MCF 10A (cell line): ENCODE results near the gene CCDC40. TPM values are rescaled to one million over a fixed set of nuclear protein-coding genes. Genes with fewer than 3 reads are reported as not detected.

Experiments
- BruUV-seq: library from RNA; stranded (reverse); fragments of 400-500 nt; replicated peaks from 2 replicates; lab custom pipeline; 2021; lab: Mats Ljungman, UMichigan
- CTCF ChIA-PET: fragments of 300-600 bp; sonication (Branson Sonifier 250); formaldehyde crosslinking; extraction: SDS; loops from one replicate; lab custom pipeline; 2021; ENCODE audit warnings: antibody characterized with exemption, inconsistent platforms; lab: Yijun Ruan, JAX
- POLR2A ChIA-PET: fragments of 300-600, 350-650 bp; sonication (Branson Sonifier 250); formaldehyde crosslinking; extraction: SDS; loops from one replicate; lab custom pipeline; 2020; ENCODE audit warnings: antibody characterized with exemption, inconsistent platforms; lab: Yijun Ruan, JAX
- DNase-seq: peaks from one replicate; pipeline ENCODE4 v3.0.0-alpha.2; 2018; ENCODE audit not compliant: unreplicated experiment
- H3K27ac Mint-ChIP-seq: one replicate; pipeline ENCODE4 v1.8.0; 2022; ENCODE audit warnings: mild to moderate bottlenecking, low read depth, mixed read lengths; ENCODE audit not compliant: unreplicated experiment
- H3K27me3 Mint-ChIP-seq: one replicate; pipeline ENCODE4 v1.8.0; 2022; ENCODE audit warnings: mixed read lengths; ENCODE audit not compliant: insufficient read depth, unreplicated experiment
- H3K36me3 Mint-ChIP-seq: one replicate; pipeline ENCODE4 v1.8.0; 2022; ENCODE audit warnings: mild to moderate bottlenecking, moderate library complexity, mixed read lengths; ENCODE audit not compliant: insufficient read depth, unreplicated experiment
- H3K4me1 Mint-ChIP-seq: one replicate; pipeline ENCODE4 v1.8.0; 2022; ENCODE audit warnings: mixed read lengths; ENCODE audit not compliant: insufficient read depth, unreplicated experiment
- H3K4me3 Mint-ChIP-seq: one replicate; pipeline ENCODE4 v1.8.0; 2022; ENCODE audit warnings: mild to moderate bottlenecking, moderate library complexity, mixed read lengths; ENCODE audit not compliant: unreplicated experiment
- H3K9me3 Mint-ChIP-seq: one replicate; pipeline ENCODE4 v1.8.0; 2022; ENCODE audit warnings: mixed read lengths; ENCODE audit not compliant: unreplicated experiment
- CTCF ChIP-seq: fragments of 200-600 bp; IDR thresholded peaks from one replicate; pipeline ENCODE4 v1.8.0; 2022; ENCODE audit warnings: antibody characterized with exemption, mild to moderate bottlenecking; ENCODE audit not compliant: unreplicated experiment
- intact Hi-C: fragments of 100-400 bp; cut with micrococcal nuclease; formaldehyde crosslinking; loops from 2 replicates; pipeline ENCODE4 v1.14.1; 2022
- total RNA-seq: library from RNA; stranded (reverse); gene quantifications from 2 replicates; pipeline ENCODE4 v1.2.3, GENCODE V29; 2022

Gene CCDC40
- total RNA-seq, 1 experiment from 2014 or later: 4.1 TPM

- Mint-ChIP-seq H3K27me3 (peaks cover 13% of the 10 kb centered on the region), H3K4me3 (no peak overlapping the region), H3K9me3 (peaks cover 8% of the 10 kb centered on the region), H3K27ac (no peak overlapping the region), H3K36me3 (peaks cover 6% of the 10 kb centered on the region), H3K4me1 (peaks cover under 1% of the 10 kb centered on the region)
- ChIA-PET POLR2A (no interaction called here), CTCF (interaction anchor here (0.6 kb wide), 1 partner anchor 887 kb away, joined by 3 read pairs; no protein-coding TSS in a partner anchor)
- intact Hi-C loops: no loop called here
- no peak for DNase-seq
- no peak for TF ChIP-seq CTCF
- no TSS peak for BruUV-seq
These were observed 82.9 kb downstream of the CCDC40 start for GRCh38 chr17:80119271-80119791.

GRCh38 chr17:80119839-80120238 is 83.4 kb downstream of the CCDC40 start:
- Mint-ChIP-seq H3K4me1 (peaks cover 4% of the 10 kb centered on the region), H3K9me3 (peaks cover 7% of the 10 kb centered on the region), H3K4me3 (no peak overlapping the region), H3K27me3 (peaks cover 9% of the 10 kb centered on the region), H3K36me3 (peaks cover 6% of the 10 kb centered on the region), H3K27ac (no peak overlapping the region)
- intact Hi-C loops: no loop called here
- BruUV-seq: no TSS peak
- POLR2A ChIA-PET: no interaction called here
- TF ChIP-seq CTCF: no peak
- CTCF ChIA-PET: interaction anchor here (0.6 kb wide), 1 partner anchor 887 kb away, joined by 3 read pairs; no protein-coding TSS in a partner anchor
- DNase-seq: no peak

GRCh38 chr17:80122026-80122575 is 85.7 kb downstream of the CCDC40 start:
- ChIA-PET POLR2A (no interaction called here), CTCF (interaction anchor here (0.6 kb wide), 1 partner anchor 172 kb away, joined by 5 read pairs; no protein-coding TSS in a partner anchor)
- H3K27ac Mint-ChIP-seq: no peak overlapping the region
- peaks cover 4% of the 10 kb centered on the region for H3K4me1 Mint-ChIP-seq
- intact Hi-C loops: no loop called here
- no TSS peak for BruUV-seq
- no peak for DNase-seq
- no peak overlapping the region for H3K4me3 Mint-ChIP-seq
- no peaks in the 10 kb centered on the region for H3K36me3 Mint-ChIP-seq
- H3K9me3 Mint-ChIP-seq: no peaks in the 10 kb centered on the region
- H3K27me3 Mint-ChIP-seq: no peaks in the 10 kb centered on the region
- no peak for TF ChIP-seq CTCF

- H3K27me3 Mint-ChIP-seq: peaks cover 6% of the 10 kb centered on the region
- no peak overlapping the region for H3K4me3 Mint-ChIP-seq
- no peak for DNase-seq
- peaks cover 4% of the 10 kb centered on the region for H3K4me1 Mint-ChIP-seq
- H3K9me3 Mint-ChIP-seq: no peaks in the 10 kb centered on the region
- BruUV-seq: no TSS peak
- CTCF ChIA-PET: interaction anchor here (0.6 to 1.1 kb wide), 3 partner anchors 10 to 1935 kb away, joined by 3 read pairs; no protein-coding TSS in a partner anchor
- POLR2A ChIA-PET: no interaction called here
- H3K27ac Mint-ChIP-seq: no peak overlapping the region
- H3K36me3 Mint-ChIP-seq: no peaks in the 10 kb centered on the region
- no peak for TF ChIP-seq CTCF
- intact Hi-C loops: no loop called here
These were observed 86.6 kb downstream of the CCDC40 start for GRCh38 chr17:80122926-80123505.
